Kidney glomerular epithelial cell (primary cell): ENCODE measurements around the gene GPR179.

Experiments
- DNase-seq: peaks from one replicate; lab custom pipeline; 2025; lab: John Stamatoyannopoulos, UW

The GPR179 gene

GRCh38 chr17:38342886-38343607, 709 bp downstream of the GPR179 start:
- DNase-seq: no peak

- no peak for DNase-seq
Observed at GRCh38 chr17:38341035-38341721, 2.6 kb downstream of the GPR179 start.

GRCh38 chr17:38339891-38340290, 3.9 kb downstream of the GPR179 start:
- DNase-seq: peak; percentile 54

- no peak for DNase-seq
Observed at GRCh38 chr17:38338535-38338934, 5.2 kb downstream of the GPR179 start.

- no peak for DNase-seq
Observed at GRCh38 chr17:38338053-38338452, 5.7 kb downstream of the GPR179 start.

- DNase-seq: no peak
Observed at GRCh38 chr17:38336838-38337237, 6.9 kb downstream of the GPR179 start.

GRCh38 chr17:38334480-38335364, 9.0 kb downstream of the GPR179 start:
- DNase-seq: no peak

GRCh38 chr17:38333635-38334295, 10.0 kb downstream of the GPR179 start:
- no peak for DNase-seq

- DNase-seq: no peak
Observed at GRCh38 chr17:38332735-38333134, 11.0 kb downstream of the GPR179 start.

- no peak for DNase-seq
Observed at GRCh38 chr17:38330941-38331411, 12.8 kb downstream of the GPR179 start.

GRCh38 chr17:38329808-38330730, 13.7 kb downstream of the GPR179 start:
- no peak for DNase-seq

- no peak for DNase-seq
Observed at GRCh38 chr17:38329284-38329683, 14.5 kb downstream of the GPR179 start.

GRCh38 chr17:38328620-38329019, 15.1 kb downstream of the GPR179 start:
- no peak for DNase-seq

- no peak for DNase-seq
Observed at GRCh38 chr17:38327936-38328335, 15.8 kb downstream of the GPR179 start.

- DNase-seq: no peak
Observed at GRCh38 chr17:38326996-38327792, 16.6 kb downstream of the GPR179 start.

- DNase-seq: no peak
Observed at GRCh38 chr17:38325221-38325851, 18.4 kb downstream of the GPR179 start.

- DNase-seq: no peak
Observed at GRCh38 chr17:38324772-38325171, 19.0 kb downstream of the GPR179 start.

GRCh38 chr17:38324141-38324697, 19.5 kb downstream of the GPR179 start:
- no peak for DNase-seq

- DNase-seq: no peak
Observed at GRCh38 chr17:38322897-38323296, 20.9 kb downstream of the GPR179 start.
